IPS-11a (cell line): ENCODE measurements around the gene FAXDC2.

Experiments
- H3K4me3 ChIP-seq: one replicate; pipeline ENCODE4 v1.5.1; 2013; ENCODE audit warnings: low read depth, low read length, control low read depth

The FAXDC2 gene

GRCh38 chr5:154850255-154851062 is at the start of gene FAXDC2:
Gene FAXDC2 (minus strand): TSS chr5:154850603. CDS start chr5:154838178, 12,425 bp downstream.
- peak within 1 kb of the TSS; percentile 77 for H3K4me3 ChIP-seq

GRCh38 chr5:154900066-154900465 is 49.7 kb upstream of the FAXDC2 start:
- no peak overlapping the region for H3K4me3 ChIP-seq

- H3K4me3 ChIP-seq: no peak overlapping the region
Measured at GRCh38 chr5:154899151-154899816, 48.9 kb upstream of the FAXDC2 start.

- H3K4me3 ChIP-seq: no peak overlapping the region
Measured at GRCh38 chr5:154898210-154898609, 47.8 kb upstream of the FAXDC2 start.

- H3K4me3 ChIP-seq: no peak overlapping the region
Measured at GRCh38 chr5:154896562-154897165, 46.3 kb upstream of the FAXDC2 start.

GRCh38 chr5:154895606-154896561 is 45.5 kb upstream of the FAXDC2 start:
- no peak overlapping the region for H3K4me3 ChIP-seq

GRCh38 chr5:154893381-154893780 is 43.0 kb upstream of the FAXDC2 start:
- H3K4me3 ChIP-seq: no peak overlapping the region

GRCh38 chr5:154892369-154892771 is 42.0 kb upstream of the FAXDC2 start:
- no peak overlapping the region for H3K4me3 ChIP-seq

GRCh38 chr5:154885439-154885838 is 35.0 kb upstream of the FAXDC2 start:
- no peak overlapping the region for H3K4me3 ChIP-seq

- H3K4me3 ChIP-seq: no peak overlapping the region
Measured at GRCh38 chr5:154884424-154884823, 34.0 kb upstream of the FAXDC2 start.

- H3K4me3 ChIP-seq: no peak overlapping the region
Measured at GRCh38 chr5:154881986-154882385, 31.6 kb upstream of the FAXDC2 start.

GRCh38 chr5:154878642-154879335 is 28.4 kb upstream of the FAXDC2 start:
- H3K4me3 ChIP-seq: no peak overlapping the region

GRCh38 chr5:154873791-154874331 is 23.5 kb upstream of the FAXDC2 start:
- no peak overlapping the region for H3K4me3 ChIP-seq

- H3K4me3 ChIP-seq: no peak overlapping the region
Measured at GRCh38 chr5:154871734-154872133, 21.3 kb upstream of the FAXDC2 start.

- H3K4me3 ChIP-seq: no peak overlapping the region
Measured at GRCh38 chr5:154868702-154869101, 18.3 kb upstream of the FAXDC2 start.

GRCh38 chr5:154866841-154867240 is 16.4 kb upstream of the FAXDC2 start:
- H3K4me3 ChIP-seq: no peak overlapping the region

- no peak overlapping the region for H3K4me3 ChIP-seq
Measured at GRCh38 chr5:154865466-154866184, 15.2 kb upstream of the FAXDC2 start.

GRCh38 chr5:154863291-154864080 is 13.1 kb upstream of the FAXDC2 start:
- H3K4me3 ChIP-seq: no peak overlapping the region
